Common myeloid progenitor, CD34-positive (primary cell): ENCODE data around the gene GSTM2.
A peak's percentile ranks its signal among the peaks of the same experiment; 100 is the strongest.
"Not testable (repeated sequence)": the region's sequence is repeated elsewhere in the genome, so short reads cannot be mapped to it uniquely, and the experiment has no call there.

Experiments
- CTCF ChIA-PET: fragments of 350-600 bp; sonication (Branson Sonifier 250); formaldehyde crosslinking; loops from one replicate; lab custom pipeline; 2021; ENCODE audit warnings: antibody characterized with exemption; lab: Charles Lee
- POLR2A ChIA-PET: fragments of 350-600 bp; sonication (Branson Sonifier 250); formaldehyde crosslinking; loops from one replicate; lab custom pipeline; 2021; ENCODE audit warnings: antibody characterized with exemption; lab: Charles Lee
- DNase-seq, 3 donors: peaks; one replicate each; pipeline versions ENCODE4 v3.0.0 to v3.0.0-alpha.2; 2013
- H3K27ac ChIP-seq, 2 experiments: 1 replicate in 1 of 2; 2 replicates in 1 of 2; pipeline ENCODE4 v1.7.0; 2013; ENCODE audit warnings: inconsistent platforms in 2 of 2, low read length in 2 of 2, mild to moderate bottlenecking in 2 of 2, low read depth in 1 of 2, moderate library complexity in 1 of 2; ENCODE audit not compliant: severe bottlenecking in 2 of 2, insufficient read depth in 1 of 2, poor library complexity in 1 of 2
- H3K27me3 ChIP-seq, 5 experiments: replicated peaks in 2 of 5; 1 replicate in 3 of 5; 2 replicates in 2 of 5; pipeline versions ENCODE4 v1.6.1 to v1.7.0; 2013; ENCODE audit warnings: low read length in 4 of 5, mild to moderate bottlenecking in 2 of 5, moderate library complexity in 2 of 5, inconsistent platforms in 1 of 5; ENCODE audit not compliant: insufficient read depth in 5 of 5, control insufficient read depth in 4 of 5
- H3K36me3 ChIP-seq, 4 experiments: 1 replicate in 2 of 4; 2 replicates in 2 of 4; pipeline versions ENCODE4 v1.6.1 to v1.7.0; 2013; ENCODE audit warnings: low read length in 3 of 4, control low read depth in 1 of 4, mild to moderate bottlenecking in 1 of 4; ENCODE audit not compliant: control insufficient read depth in 4 of 4, insufficient read depth in 4 of 4
- H3K4me1 ChIP-seq, 4 experiments: 1 replicate in 3 of 4; 2 replicates in 1 of 4; pipeline versions ENCODE4 v1.6.1 to v1.7.1; 2013; ENCODE audit warnings: low read length in 3 of 4, mild to moderate bottlenecking in 3 of 4, control low read depth in 1 of 4, inconsistent platforms in 1 of 4, moderate library complexity in 1 of 4; ENCODE audit not compliant: control insufficient read depth in 4 of 4, insufficient read depth in 4 of 4; ENCODE audit errors: control extremely low read depth in 1 of 4
- H3K4me3 ChIP-seq, 7 experiments: 1 replicate in 4 of 7; 2 replicates in 3 of 7; pipeline versions ENCODE4 v1.5.1 to v1.7.0; 2013; ENCODE audit warnings: mild to moderate bottlenecking in 7 of 7, low read length in 6 of 7, moderate library complexity in 6 of 7, inconsistent platforms in 2 of 7, low read depth in 2 of 7, control low read depth in 1 of 7; ENCODE audit not compliant: insufficient read depth in 4 of 7, control insufficient read depth in 1 of 7; ENCODE audit errors: extremely low read depth in 1 of 7
- H3K9me3 ChIP-seq, 5 experiments: 1 replicate in 4 of 5; 2 replicates in 1 of 5; pipeline versions ENCODE4 v1.6.1 to v1.7.1; 2013; ENCODE audit warnings: low read length in 4 of 5, mild to moderate bottlenecking in 2 of 5, inconsistent platforms in 1 of 5, low read depth in 1 of 5, moderate library complexity in 1 of 5; ENCODE audit not compliant: control insufficient read depth in 4 of 5, insufficient read depth in 2 of 5; ENCODE audit errors: control extremely low read depth in 1 of 5
- WGBS: methylation state at CpG from one replicate; pipeline ENCODE4 v1.1.5; 2013; ENCODE audit not compliant: insufficient coverage; 5-methylcytosine and 5-hydroxymethylcytosine counted together

Gene GSTM2

GRCh38 chr1:109709822-109710221 lies 42.0 kb downstream of the GSTM2 start:
- H3K9me3 ChIP-seq, H3K4me1 ChIP-seq, DNase-seq, POLR2A ChIA-PET, H3K4me3 ChIP-seq, H3K36me3 ChIP-seq, H3K27ac ChIP-seq, H3K27me3 ChIP-seq: not testable (repeated sequence)
- CTCF ChIA-PET: interaction anchor here (0.7 to 1.1 kb wide), 2 partner anchors 111 to 446 kb away, joined by 3 read pairs; no protein-coding TSS in a partner anchor

- H3K36me3 ChIP-seq, H3K4me1 ChIP-seq, H3K9me3 ChIP-seq, H3K27me3 ChIP-seq, POLR2A ChIA-PET, H3K27ac ChIP-seq: not testable (repeated sequence)
- DNase-seq: peak in 2 of 3 donors; percentile 15 to 20
- H3K4me3 ChIP-seq: peak within 1 kb of the TSS in 6 of 7 experiments; percentile 27 to 78 (median 58)
- WGBS: 46% methylated on average over 23 of the region's 33 CpGs
- CTCF ChIA-PET: interaction anchor here (1.0 kb wide), 1 partner anchor 26 kb away, joined by 3 read pairs; no protein-coding TSS in a partner anchor
Observed at GRCh38 chr1:109711593-109712320, 43.9 kb downstream of the GSTM2 start, which contains the start of gene GSTM5. GSTM5 (plus strand) TSS chr1:109712251; CDS start chr1:109712313, 62 bp downstream.

- 82% methylated on average over 17 of the region's 22 CpGs for WGBS
- no peaks in the 10 kb centered on the region for H3K27me3 ChIP-seq
- CTCF ChIA-PET: interaction anchor here (1.0 kb wide), 1 partner anchor 25 kb away, joined by 3 read pairs; no protein-coding TSS in a partner anchor
- POLR2A ChIA-PET: no interaction called here
- peak overlapping the region in 6 of 7 experiments; percentile 27 to 78 (median 58) for H3K4me3 ChIP-seq
- H3K36me3 ChIP-seq: peaks cover 0 to 3% (median 0%) of the 10 kb centered on the region in 4 experiments
- DNase-seq: no peak
- H3K9me3 ChIP-seq: peaks cover 0 to 6% (median 0%) of the 10 kb centered on the region in 5 experiments
- H3K4me1 ChIP-seq: peaks cover 0 to 8% (median 4%) of the 10 kb centered on the region in 4 experiments
- no peak overlapping the region for H3K27ac ChIP-seq
Observed at GRCh38 chr1:109712321-109712864, 44.5 kb downstream of the GSTM2 start.

- ChIA-PET POLR2A (no interaction called here), CTCF (no interaction called here)
- Histone ChIP-seq H3K27me3 (no peaks in the 10 kb centered on the region), H3K4me3 (no peak overlapping the region), H3K36me3 (no peaks in the 10 kb centered on the region), H3K9me3 (peaks cover 0 to 5% (median 0%) of the 10 kb centered on the region in 5 experiments), H3K4me1 (peaks cover 0 to 8% (median 4%) of the 10 kb centered on the region in 4 experiments), H3K27ac (no peak overlapping the region)
- no peak for DNase-seq
- 94% methylated on average over 5 of the region's 5 CpGs for WGBS
Observed at GRCh38 chr1:109713636-109714035, 45.8 kb downstream of the GSTM2 start.

GRCh38 chr1:109714661-109715372 lies 47.0 kb downstream of the GSTM2 start:
- no peak overlapping the region for H3K27ac ChIP-seq
- CTCF ChIA-PET: no interaction called here
- H3K4me3 ChIP-seq: no peak overlapping the region
- no peaks in the 10 kb centered on the region for H3K9me3 ChIP-seq
- DNase-seq: no peak
- H3K36me3 ChIP-seq: no peaks in the 10 kb centered on the region
- POLR2A ChIA-PET: no interaction called here
- 95% methylated on average over 8 of the region's 12 CpGs for WGBS
- H3K27me3 ChIP-seq: no peaks in the 10 kb centered on the region
- peaks cover 0 to 8% (median 5%) of the 10 kb centered on the region in 4 experiments for H3K4me1 ChIP-seq

GRCh38 chr1:109716121-109716520 lies 48.3 kb downstream of the GSTM2 start:
- 81% methylated on average over 3 of the region's 3 CpGs for WGBS
- ChIA-PET CTCF (interaction anchor here (1.9 kb wide), 1 partner anchor 57 kb away, joined by 6 read pairs; no protein-coding TSS in a partner anchor), POLR2A (no interaction called here)
- no peaks in the 10 kb centered on the region for H3K9me3 ChIP-seq
- no peak overlapping the region for H3K27ac ChIP-seq
- peaks cover 0 to 8% (median 5%) of the 10 kb centered on the region in 4 experiments for H3K4me1 ChIP-seq
- no peaks in the 10 kb centered on the region for H3K36me3 ChIP-seq
- no peak overlapping the region for H3K4me3 ChIP-seq
- DNase-seq: no peak
- no peaks in the 10 kb centered on the region for H3K27me3 ChIP-seq
